K562 (cell line): ENCODE data around the gene LRRC9. TPM values are rescaled to one million over a fixed set of nuclear protein-coding genes. Genes with fewer than 3 reads are reported as not detected.

Experiments
- ATAC-seq: fragments of 200-7000 bp; cut with Tn5 transposase; 3 replicates; pipeline ENCODE4 v1.9.1; 2020; ENCODE audit warnings: moderate library complexity
- BruUV-seq: library from RNA; stranded (reverse); fragments of 400-500 nt; replicated peaks from 2 replicates; lab custom pipeline; 2021; lab: Mats Ljungman, UMichigan
- CTCF ChIA-PET: fragments of 300-600 bp; formaldehyde crosslinking; extraction: SDS; loops from one replicate; lab custom pipeline; 2021; ENCODE audit warnings: low intra/inter-chr PET ratio; lab: Yijun Ruan, JAX
- POLR2A ChIA-PET: fragments of 300-600, 350-650 bp; sonication (Branson Sonifier 250); formaldehyde crosslinking; extraction: SDS; loops from one replicate; lab custom pipeline; 2021; ENCODE audit warnings: antibody characterized with exemption, inconsistent platforms; lab: Yijun Ruan, JAX
- DNase-seq, 4 experiments: peaks; one replicate each; pipeline versions ENCODE4 v3.0.0 to v3.0.0-alpha.2; 2011 to 2018; ENCODE audit warnings: low spot score in 3 of 4, mixed read lengths in 3 of 4; ENCODE audit errors: extremely low read depth in 1 of 4
- FAIRE-seq: peaks from 2 replicates; lab custom pipeline; 2011; peaks lifted over from hg19 to GRCh38; lab: Jason Lieb, UNC
- H2AFZ ChIP-seq: 2 replicates; pipeline ENCODE4 v1.6.0; 2011; ENCODE audit warnings: low read depth, low read length, control low read depth, inconsistent platforms
- H3K27ac ChIP-seq: fragments of 200-600 bp; 3 replicates; pipeline ENCODE4 v1.8.0; 2011; ENCODE audit warnings: low read depth, mild to moderate bottlenecking, control low read depth, inconsistent platforms, low read length, moderate library complexity, mixed read lengths; ENCODE audit errors: extremely low read depth
- H3K27me3 ChIP-seq, 2 experiments: fragments of 300-600 bp in 1 of 2; 2 replicates in 1 of 2; 3 replicates in 1 of 2; pipeline versions ENCODE4 v1.6.0 to v1.8.0; 2011; ENCODE audit warnings: inconsistent platforms in 2 of 2, low read length in 2 of 2, mild to moderate bottlenecking in 1 of 2, mixed read lengths in 1 of 2, moderate library complexity in 1 of 2; ENCODE audit not compliant: control insufficient read depth in 2 of 2, insufficient read depth in 2 of 2
- H3K36me3 ChIP-seq: fragments of 300-600 bp; 3 replicates; pipeline ENCODE4 v1.8.0; 2011; ENCODE audit warnings: mild to moderate bottlenecking, low read length, inconsistent platforms; ENCODE audit not compliant: control insufficient read depth, insufficient read depth
- H3K4me1 ChIP-seq, 2 experiments: fragments of 200-600 bp in 1 of 2; replicated peaks in 1 of 2; 2 replicates in 1 of 2; 3 replicates in 1 of 2; pipeline versions ENCODE4 v1.5.1 to v1.8.0; 2011; ENCODE audit warnings: inconsistent platforms in 2 of 2, low read length in 2 of 2, mild to moderate bottlenecking in 1 of 2, mixed read lengths in 1 of 2, moderate library complexity in 1 of 2; ENCODE audit not compliant: control insufficient read depth in 2 of 2, insufficient read depth in 2 of 2
- H3K4me2 ChIP-seq: 2 replicates; pipeline ENCODE4 v1.6.1; 2011; ENCODE audit warnings: low read length, control low read depth, inconsistent platforms, mixed read lengths; ENCODE audit not compliant: insufficient read depth
- H3K4me3 ChIP-seq: fragments of 200-600 bp; sonication (generic), shearing (Covaris generic); 2 replicates; pipeline ENCODE4 v1.5.1; 2016; ENCODE audit warnings: control low read depth, inconsistent platforms
- H3K79me2 ChIP-seq: fragments of 200-600 bp; 3 replicates; pipeline ENCODE4 v1.8.0; 2011; ENCODE audit warnings: low read length, inconsistent platforms; ENCODE audit not compliant: control insufficient read depth, insufficient read depth
- H3K9ac ChIP-seq, 2 experiments: 2 replicates each; pipeline versions ENCODE4 v1.6.0 to v1.6.1; 2011; ENCODE audit warnings: low read depth in 2 of 2, low read length in 2 of 2, control low read depth in 1 of 2, inconsistent platforms in 1 of 2, mild to moderate bottlenecking in 1 of 2, mixed read lengths in 1 of 2; ENCODE audit not compliant: insufficient read depth in 1 of 2
- H3K9me1 ChIP-seq: one replicate; pipeline ENCODE4 v1.6.0; 2011; ENCODE audit warnings: inconsistent platforms, mild to moderate bottlenecking, low read length, moderate library complexity; ENCODE audit not compliant: control insufficient read depth, insufficient read depth
- H3K9me3 ChIP-seq: replicated peaks from 2 replicates; pipeline ENCODE4 v1.5.1; 2011; ENCODE audit warnings: low read depth, low read length, inconsistent platforms; ENCODE audit not compliant: control insufficient read depth, insufficient read depth
- H4K20me1 ChIP-seq: replicated peaks from 2 replicates; pipeline ENCODE4 v1.6.1; 2011; ENCODE audit warnings: low read length, inconsistent platforms, mixed read lengths; ENCODE audit not compliant: control insufficient read depth, insufficient read depth
- C11orf30 ChIP-seq: fragments of 450-650 bp; IDR thresholded peaks from 2 replicates; pipeline ENCODE4 v1.6.1; 2016; ENCODE audit warnings: low read depth, mild to moderate bottlenecking
- CBFB ChIP-seq: sonication (generic); formaldehyde crosslinking; IDR thresholded peaks from 2 replicates; pipeline ENCODE4 v1.4.0; 2020; ENCODE audit warnings: mild to moderate bottlenecking, missing genetic modification reagents
- EP400 ChIP-seq: fragments of 450-650 bp; IDR thresholded peaks from 2 replicates; pipeline ENCODE4 v1.6.1; 2017; ENCODE audit warnings: antibody characterized with exemption, mild to moderate bottlenecking, moderate library complexity
- FIP1L1 ChIP-seq: fragments of 200-400 bp; formaldehyde crosslinking; IDR thresholded peaks from 2 replicates; pipeline ENCODE4 v1.6.1; 2018; ENCODE audit warnings: mild to moderate bottlenecking, low read depth, low read length; ENCODE audit not compliant: poor library complexity, severe bottlenecking
- FUS ChIP-seq: fragments of 200-400 bp; formaldehyde crosslinking; optimal IDR thresholded peaks from 2 replicates; pipeline ENCODE3; 2017; ENCODE audit warnings: low read depth, low read length
- GATA2 ChIP-seq: sonication (generic); formaldehyde crosslinking; IDR thresholded peaks from 2 replicates; pipeline ENCODE4 v1.4.0; 2020; ENCODE audit warnings: mild to moderate bottlenecking, missing genetic modification reagents
- HDAC3 ChIP-seq: fragments of 450-650 bp; IDR thresholded peaks from 2 replicates; pipeline ENCODE4 v1.6.1; 2018; ENCODE audit warnings: borderline replicate concordance, mild to moderate bottlenecking, moderate library complexity; ENCODE audit not compliant: partially characterized antibody
- KDM1A ChIP-seq, 2 experiments: fragments of 450-650 bp; IDR thresholded peaks; 2 replicates each; pipeline ENCODE4 v1.6.1; 2016; ENCODE audit warnings: mild to moderate bottlenecking in 2 of 2
- NR4A1 ChIP-seq, 2 experiments: fragments of 250-450 bp in 1 of 2; fragments of 450-650 bp in 1 of 2; sonication (Bioruptor Pico) in 1 of 2; IDR thresholded peaks; 2 replicates each; pipeline versions ENCODE4 v1.4.0 to v1.6.1; 2016 to 2020; ENCODE audit warnings: mild to moderate bottlenecking in 2 of 2, missing compliant biosample characterization in 1 of 2, missing genetic modification characterization in 1 of 2, moderate library complexity in 1 of 2
- RBM15 ChIP-seq: fragments of 200-400 bp; formaldehyde crosslinking; IDR thresholded peaks from 2 replicates; pipeline ENCODE4 v1.6.1; 2018; ENCODE audit warnings: mild to moderate bottlenecking, low read length, moderate library complexity; ENCODE audit not compliant: insufficient read depth
- SIRT6 ChIP-seq: IDR thresholded peaks from one replicate; pipeline ENCODE4 v1.6.1; 2012; ENCODE audit warnings: low read depth, mild to moderate bottlenecking, control low read depth, inconsistent platforms, low read length, moderate library complexity
- WGBS: fragments of 100-300 bp; shearing (Covaris generic); methylation state at CpG from one replicate; pipeline ENCODE4 v1.1.6; 2016; ENCODE audit warnings: low coverage, mixed read lengths; ENCODE audit not compliant: insufficient coverage; ENCODE audit errors: missing lambda C conversion rate; 5-methylcytosine and 5-hydroxymethylcytosine counted together
- in situ Hi-C: fragments of 300-500 bp; cut with MboI; formaldehyde crosslinking; loops from 4 replicates; pipeline ENCODE4 v1.15.0; 2018; ENCODE audit warnings: inconsistent platforms, mixed read lengths
- intact Hi-C: fragments of 100-400 bp; cut with micrococcal nuclease; formaldehyde crosslinking; loops from 2 replicates; pipeline ENCODE4 v1.14.2; 2022
- polyA plus RNA-seq, 8 experiments: library from polyadenylated mRNA; depleted of rRNA in 4 of 8; stranded (reverse) in 5 of 8; unstranded in 3 of 8; fragments of >200 nt; fragmentation: Nextera tagmentation in 2 of 8; fragmentation: Illumina TruSeq in 1 of 8; extraction: Ambion mirVana in 2 of 8; extraction: Trizol in 1 of 8; gene quantifications; 2 replicates each; pipeline versions ENCODE4 v1.2.1 to v1.2.3, GENCODE V29; 2011 to 2014; ENCODE audit warnings: inconsistent platforms in 1 of 8, missing spikeins in 1 of 8
- total RNA-seq, 7 experiments: library from RNA; depleted of rRNA in 6 of 7; stranded (reverse); fragments of >200 nt in 6 of 7; fragmentation: Illumina TruSeq in 2 of 7; extraction: Trizol in 2 of 7; gene quantifications; 2 replicates each; pipeline versions ENCODE4 v1.2.1 to v1.2.3, GENCODE V29; 2011 to 2021; ENCODE audit warnings: low replicate concordance in 1 of 7
- TF ChIP-seq, protein P1 (sequence below): fragments of 450-650 bp; formaldehyde crosslinking; IDR thresholded peaks from 2 replicates; pipeline ENCODE4 v1.4.0; 2022; ENCODE audit warnings: missing genetic modification characterization
- TF ChIP-seq, protein P2 (sequence below), 2 experiments: fragments of 150-350 bp in 1 of 2; IDR thresholded peaks; 2 replicates each; pipeline ENCODE4 v1.6.1; 2012 to 2016; ENCODE audit warnings: low read depth in 2 of 2, low read length in 2 of 2, mild to moderate bottlenecking in 1 of 2, moderate library complexity in 1 of 2

Gene LRRC9
- total and polyA plus RNA-seq, 9 of the 15 experiments (the other 6 are each of a cell fraction or from before 2014, with no cell fraction given): not detected

DNA sequence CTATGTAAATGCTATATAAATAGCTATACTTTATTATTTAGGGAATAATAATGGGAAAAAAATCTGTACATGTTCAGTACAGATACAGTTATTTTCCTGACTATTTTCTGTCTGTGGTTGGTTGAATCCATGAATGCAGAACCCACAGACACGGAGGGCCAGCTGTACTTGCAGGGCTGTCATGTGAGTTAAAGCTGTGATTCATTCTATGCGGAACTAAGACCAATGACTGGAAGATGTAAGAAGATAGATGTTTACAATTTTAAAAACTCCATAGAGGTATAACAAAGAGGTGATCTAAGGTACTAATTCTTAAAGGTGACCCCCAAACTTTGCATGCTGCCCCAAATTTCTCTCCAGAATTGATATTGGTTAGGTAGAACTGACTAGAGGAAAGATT lies 186.4 kb downstream of the LRRC9 start:
- H3K27ac ChIP-seq: no peak overlapping the region
- no TSS peak for BruUV-seq
- no peak overlapping the region for H3K9ac ChIP-seq
- H3K9me3 ChIP-seq: no peaks in the 10 kb centered on the region
- H3K4me1 ChIP-seq: no peaks in the 10 kb centered on the region
- in situ Hi-C loops (no loop called here), intact Hi-C loops (no loop called here)
- ATAC-seq (no peak), DNase-seq (no peak), FAIRE-seq (no peak)
- no peaks in the 10 kb centered on the region for H4K20me1 ChIP-seq
- 71% methylated on average over 2 of the region's 2 CpGs for WGBS
- no peaks in the 10 kb centered on the region for H3K9me1 ChIP-seq
- H3K36me3 ChIP-seq: peaks cover 14% of the 10 kb centered on the region; the same call in 1 of the 3 replicates
- peaks cover 43% of the 10 kb centered on the region for H3K79me2 ChIP-seq
- ChIA-PET POLR2A (no interaction called here), CTCF (no interaction called here)
- no peak overlapping the region for H2AFZ ChIP-seq
- H3K27me3 ChIP-seq: no peaks in the 10 kb centered on the region
- no peak overlapping the region for H3K4me2 ChIP-seq
- no peak overlapping the region for H3K4me3 ChIP-seq
- TF ChIP-seq, protein P1, sequence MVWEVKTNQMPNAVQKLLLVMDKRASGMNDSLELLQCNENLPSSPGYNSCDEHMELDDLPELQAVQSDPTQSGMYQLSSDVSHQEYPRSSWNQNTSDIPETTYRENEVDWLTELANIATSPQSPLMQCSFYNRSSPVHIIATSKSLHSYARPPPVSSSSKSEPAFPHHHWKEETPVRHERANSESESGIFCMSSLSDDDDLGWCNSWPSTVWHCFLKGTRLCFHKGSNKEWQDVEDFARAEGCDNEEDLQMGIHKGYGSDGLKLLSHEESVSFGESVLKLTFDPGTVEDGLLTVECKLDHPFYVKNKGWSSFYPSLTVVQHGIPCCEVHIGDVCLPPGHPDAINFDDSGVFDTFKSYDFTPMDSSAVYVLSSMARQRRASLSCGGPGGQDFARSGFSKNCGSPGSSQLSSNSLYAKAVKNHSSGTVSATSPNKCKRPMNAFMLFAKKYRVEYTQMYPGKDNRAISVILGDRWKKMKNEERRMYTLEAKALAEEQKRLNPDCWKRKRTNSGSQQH (CRISPR knock-in tag): no peak
- TF ChIP-seq CBFB (CRISPR knock-in tag) (no peak), NR4A1 (CRISPR knock-in tag; IDR thresholded peaks at IDR 0.05) (no peak), NR4A1 (tag; IDR thresholded peaks at IDR 0.05) (no peak), FIP1L1 (no peak), C11orf30 (no peak), RBM15 (no peak), SIRT6 (no peak), KDM1A (IDR thresholded peaks at IDR 0.05) (no peak), GATA2 (no peak), EP400 (no peak), FUS (no peak), HDAC3 (no peak)
- TF ChIP-seq, protein P2, sequence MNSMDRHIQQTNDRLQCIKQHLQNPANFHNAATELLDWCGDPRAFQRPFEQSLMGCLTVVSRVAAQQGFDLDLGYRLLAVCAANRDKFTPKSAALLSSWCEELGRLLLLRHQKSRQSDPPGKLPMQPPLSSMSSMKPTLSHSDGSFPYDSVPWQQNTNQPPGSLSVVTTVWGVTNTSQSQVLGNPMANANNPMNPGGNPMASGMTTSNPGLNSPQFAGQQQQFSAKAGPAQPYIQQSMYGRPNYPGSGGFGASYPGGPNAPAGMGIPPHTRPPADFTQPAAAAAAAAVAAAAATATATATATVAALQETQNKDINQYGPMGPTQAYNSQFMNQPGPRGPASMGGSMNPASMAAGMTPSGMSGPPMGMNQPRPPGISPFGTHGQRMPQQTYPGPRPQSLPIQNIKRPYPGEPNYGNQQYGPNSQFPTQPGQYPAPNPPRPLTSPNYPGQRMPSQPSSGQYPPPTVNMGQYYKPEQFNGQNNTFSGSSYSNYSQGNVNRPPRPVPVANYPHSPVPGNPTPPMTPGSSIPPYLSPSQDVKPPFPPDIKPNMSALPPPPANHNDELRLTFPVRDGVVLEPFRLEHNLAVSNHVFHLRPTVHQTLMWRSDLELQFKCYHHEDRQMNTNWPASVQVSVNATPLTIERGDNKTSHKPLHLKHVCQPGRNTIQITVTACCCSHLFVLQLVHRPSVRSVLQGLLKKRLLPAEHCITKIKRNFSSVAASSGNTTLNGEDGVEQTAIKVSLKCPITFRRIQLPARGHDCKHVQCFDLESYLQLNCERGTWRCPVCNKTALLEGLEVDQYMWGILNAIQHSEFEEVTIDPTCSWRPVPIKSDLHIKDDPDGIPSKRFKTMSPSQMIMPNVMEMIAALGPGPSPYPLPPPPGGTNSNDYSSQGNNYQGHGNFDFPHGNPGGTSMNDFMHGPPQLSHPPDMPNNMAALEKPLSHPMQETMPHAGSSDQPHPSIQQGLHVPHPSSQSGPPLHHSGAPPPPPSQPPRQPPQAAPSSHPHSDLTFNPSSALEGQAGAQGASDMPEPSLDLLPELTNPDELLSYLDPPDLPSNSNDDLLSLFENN (IDR thresholded peaks at IDR 0.05; ENCODE audit: low read depth in 2 of 2, low read length in 2 of 2): no peak
